GM12878 (cell line): Measurements from ENCODE around the gene MAPK13. TPM values are rescaled to one million over a fixed set of nuclear protein-coding genes. Genes with fewer than 3 reads are reported as not detected.

ENCODE experiments used
- ATAC-seq: fragments of 200-7000 bp; cut with Tn5 transposase; 3 replicates; pipeline ENCODE4 v1.9.1; 2020; ENCODE audit warnings: mild to moderate bottlenecking, moderate library complexity
- BruUV-seq: library from RNA; stranded (reverse); fragments of 400-500 nt; replicated peaks from 2 replicates; lab custom pipeline; 2021; lab: Mats Ljungman, UMichigan
- CTCF ChIA-PET: fragments of 300-600 bp; sonication (Branson Sonifier 250); formaldehyde crosslinking; extraction: SDS; loops from one replicate; lab custom pipeline; 2021; ENCODE audit warnings: inconsistent platforms; lab: Yijun Ruan, JAX
- POLR2A ChIA-PET: fragments of 350-600 bp; formaldehyde crosslinking; extraction: SDS; loops from one replicate; lab custom pipeline; 2021; ENCODE audit warnings: inconsistent platforms; lab: Charles Lee
- RAD21 ChIA-PET: fragments of 300-600 bp; sonication (Branson Sonifier 250); formaldehyde crosslinking; loops from one replicate; lab custom pipeline; 2023; ENCODE audit warnings: antibody characterized with exemption; ENCODE audit not compliant: unreplicated experiment; lab: Charles Lee
- SMC1A ChIA-PET: fragments of 300-600 bp; sonication (Branson Sonifier 250); formaldehyde crosslinking; loops from one replicate; lab custom pipeline; 2023; ENCODE audit not compliant: unreplicated experiment, uncharacterized antibody; lab: Charles Lee
- DNase-seq: peaks from one replicate; pipeline ENCODE4 v3.0.0-alpha.2; 2011; ENCODE audit warnings: low read depth, low spot score
- FAIRE-seq: peaks from 3 replicates; lab custom pipeline; 2011; peaks lifted over from hg19 to GRCh38; lab: Jason Lieb, UNC
- H2AFZ ChIP-seq: 2 replicates; pipeline ENCODE4 v1.6.0; 2011; ENCODE audit warnings: low read depth, low read length, control low read depth; ENCODE audit not compliant: control insufficient read depth
- H3K27ac ChIP-seq: 2 replicates; pipeline ENCODE4 v1.5.1; 2011; ENCODE audit warnings: control low read depth; ENCODE audit not compliant: control insufficient read depth, insufficient read depth
- H3K27me3 ChIP-seq, 2 experiments: replicated peaks in 1 of 2; 2 replicates each; pipeline versions ENCODE4 v1.6.0 to v1.6.1; 2011; ENCODE audit warnings: low read length in 1 of 2; ENCODE audit not compliant: control insufficient read depth in 2 of 2, insufficient read depth in 2 of 2
- H3K36me3 ChIP-seq, 2 experiments: 2 replicates each; pipeline ENCODE4 v1.5.1; 2011; ENCODE audit warnings: low read length in 1 of 2; ENCODE audit not compliant: control insufficient read depth in 2 of 2, insufficient read depth in 2 of 2
- H3K4me1 ChIP-seq: 2 replicates; pipeline ENCODE4 v1.6.1; 2011; ENCODE audit warnings: mild to moderate bottlenecking, low read length, moderate library complexity, mixed read lengths; ENCODE audit not compliant: control insufficient read depth, insufficient read depth
- H3K4me2 ChIP-seq: 2 replicates; pipeline ENCODE4 v1.6.0; 2011; ENCODE audit warnings: control low read depth; ENCODE audit not compliant: control insufficient read depth, insufficient read depth
- H3K4me3 ChIP-seq: fragments of 200-600 bp; sonication (generic); 2 replicates; pipeline ENCODE4 v1.5.1; 2016
- H3K79me2 ChIP-seq: 2 replicates; pipeline ENCODE4 v1.6.0; 2011; ENCODE audit warnings: low read length; ENCODE audit not compliant: control insufficient read depth, insufficient read depth
- H3K9ac ChIP-seq: 2 replicates; pipeline ENCODE4 v1.8.0; 2011; ENCODE audit warnings: low read length, control low read depth, mixed read lengths; ENCODE audit not compliant: control insufficient read depth, insufficient read depth
- H3K9me3 ChIP-seq: replicated peaks from 3 replicates; pipeline ENCODE4 v1.5.1; 2011; ENCODE audit warnings: mild to moderate bottlenecking, low read length; ENCODE audit not compliant: control insufficient read depth, insufficient read depth
- H4K20me1 ChIP-seq: 2 replicates; pipeline ENCODE4 v1.6.0; 2011; ENCODE audit not compliant: control insufficient read depth, insufficient read depth
- ASH2L ChIP-seq: fragments of 300-600, 200-600 bp; sonication (generic); IDR thresholded peaks from 2 replicates; pipeline ENCODE4 v1.6.1; 2017; ENCODE audit warnings: low read depth, mild to moderate bottlenecking, borderline replicate concordance
- BMI1 ChIP-seq: fragments of 450-650 bp; IDR thresholded peaks from 2 replicates; pipeline ENCODE4 v1.6.1; 2016; ENCODE audit warnings: mild to moderate bottlenecking, moderate library complexity, borderline replicate concordance
- DPF2 ChIP-seq: fragments of 450-650 bp; IDR thresholded peaks from 2 replicates; pipeline ENCODE4 v1.6.1; 2017; ENCODE audit warnings: mild to moderate bottlenecking
- E2F4 ChIP-seq: IDR thresholded peaks from 2 replicates; pipeline ENCODE4 v1.6.1; 2012; ENCODE audit warnings: low read depth, low read length, improper control_type of control experiment
- GABPA ChIP-seq: IDR thresholded peaks from 2 replicates; pipeline ENCODE4 v1.6.1; 2014; ENCODE audit warnings: antibody characterized with exemption, low read depth, mild to moderate bottlenecking, inconsistent platforms
- MEF2B ChIP-seq: fragments of 450-650 bp; IDR thresholded peaks from 2 replicates; pipeline ENCODE4 v1.6.1; 2018; ENCODE audit warnings: mild to moderate bottlenecking, moderate library complexity; ENCODE audit not compliant: partially characterized antibody, poor library complexity, severe bottlenecking
- MTA2 ChIP-seq: fragments of 450-650 bp; IDR thresholded peaks from 2 replicates; pipeline ENCODE4 v1.6.1; 2016; ENCODE audit warnings: low read depth, mild to moderate bottlenecking, moderate library complexity
- NBN ChIP-seq: fragments of 450-650 bp; IDR thresholded peaks from 2 replicates; pipeline ENCODE4 v1.6.1; 2016
- NKRF ChIP-seq: fragments of 450-650 bp; conservative IDR thresholded peaks from 2 replicates; pipeline ENCODE4 v1.6.1; 2017; ENCODE audit warnings: mild to moderate bottlenecking, moderate library complexity
- PBX3 ChIP-seq: IDR thresholded peaks from 2 replicates; pipeline ENCODE4 v1.6.1; 2011; ENCODE audit warnings: mild to moderate bottlenecking, low read depth, low read length, moderate library complexity; ENCODE audit not compliant: insufficient replicate concordance
- RELB ChIP-seq: fragments of 450-650 bp; IDR thresholded peaks from 2 replicates; pipeline ENCODE4 v1.6.1; 2017; ENCODE audit warnings: low read depth, mild to moderate bottlenecking, moderate library complexity
- RUNX3 ChIP-seq: IDR thresholded peaks from 2 replicates; pipeline ENCODE4 v1.6.1; 2012; ENCODE audit warnings: low read length, inconsistent platforms
- SKIL ChIP-seq: fragments of 450-650 bp; IDR thresholded peaks from 2 replicates; pipeline ENCODE4 v1.6.1; 2017; ENCODE audit warnings: mild to moderate bottlenecking, low read depth, inconsistent platforms; ENCODE audit not compliant: poor library complexity, severe bottlenecking
- WRNIP1 ChIP-seq: IDR thresholded peaks from 2 replicates; pipeline ENCODE4 v1.6.1; 2011; ENCODE audit warnings: low read depth, low read length, improper control_type of control experiment, borderline replicate concordance
- WGBS: methylation state at CpG from one replicate; pipeline ENCODE4 v1.1.6; 2016; ENCODE audit warnings: low lambda C conversion rate; ENCODE audit not compliant: insufficient replicate concordance, insufficient coverage; ENCODE audit errors: missing lambda C conversion rate; 5-methylcytosine and 5-hydroxymethylcytosine counted together
- in situ Hi-C: fragments of 300-500 bp; cut with MboI; formaldehyde crosslinking; loops from 9 replicates; pipeline ENCODE4 v1.14.3; 2018; ENCODE audit warnings: mixed read lengths
- intact Hi-C: fragments of 100-400 bp; cut with micrococcal nuclease; formaldehyde crosslinking; loops from one replicate; pipeline ENCODE4 v1.14.2; 2022; ENCODE audit not compliant: unreplicated experiment
- polyA plus RNA-seq, 11 experiments: library from polyadenylated mRNA; depleted of rRNA in 4 of 11; unstranded in 6 of 11; stranded (reverse) in 5 of 11; fragments of >200 nt; fragmentation: Nextera tagmentation in 4 of 11; fragmentation: Illumina TruSeq in 1 of 11; extraction: Ambion mirVana in 4 of 11; extraction: Trizol in 1 of 11; gene quantifications; 1 replicate in 1 of 11; 2 replicates in 10 of 11; pipeline versions ENCODE4 v1.2.1 to v1.2.3, GENCODE V29; 2011 to 2016; ENCODE audit warnings: inconsistent platforms in 2 of 11, missing spikeins in 2 of 11, low read depth in 1 of 11
- total RNA-seq, 4 experiments: library from RNA; depleted of rRNA in 3 of 4; stranded (reverse); fragments of >200 nt in 3 of 4; fragmentation: Illumina TruSeq in 1 of 4; extraction: Trizol in 1 of 4; gene quantifications; 2 replicates each; pipeline versions ENCODE4 v1.2.1 to v1.2.3, GENCODE V29; 2013 to 2021

MAPK13 gene
- total and polyA plus RNA-seq, 10 of the 15 experiments (the other 5 are each of a cell fraction or from before 2014, with no cell fraction given), result 1.8 to 48.0 (median 37.5) TPM

GRCh38 chr6:36122495-36123269 lies 7.6 kb upstream of the MAPK13 start:
- 76% methylated on average over 11 of the region's 11 CpGs for WGBS
- ChIA-PET SMC1A (interaction anchor here (0.9 to 7.8 kb wide), 10 partner anchors 8 to 237 kb away, joined by 3 to 75 read pairs (median 6); partner anchors contain the start of genes MAPK13 and MAPK14), POLR2A (interaction anchor here (0.7 to 3.4 kb wide), 3 partner anchors 9 to 243 kb away, joined by 3 to 21 read pairs (median 4); partner anchors contain the start of gene MAPK13), CTCF (interaction anchor here (0.5 to 7.6 kb wide), 15 partner anchors 8 to 412 kb away, joined by 3 to 82 read pairs (median 4); partner anchors contain the start of genes MAPK13 and MAPK14), RAD21 (interaction anchor here (1.7 to 3.1 kb wide), 5 partner anchors 9 to 237 kb away, joined by 8 to 35 read pairs (median 16); partner anchors contain the start of gene MAPK14)
- Histone ChIP-seq H3K9ac (no peak overlapping the region), H3K27ac (no peak overlapping the region), H3K4me3 (no peak overlapping the region), H3K36me3 (no peaks in the 10 kb centered on the region; a peak in 1 of 4 replicates), H3K79me2 (no peaks in the 10 kb centered on the region), H4K20me1 (no peaks in the 10 kb centered on the region), H3K4me1 (peaks cover 26% of the 10 kb centered on the region), H3K9me3 (no peaks in the 10 kb centered on the region), H3K4me2 (no peak overlapping the region), H2AFZ (no peak overlapping the region), H3K27me3 (no peaks in the 10 kb centered on the region)
- BruUV-seq, result no TSS peak
- intact Hi-C loops (loop anchor here (1.0 to 10.0 kb wide), 3 partner anchors 74 to 238 kb away; partner anchors contain the start of gene BRPF3), in situ Hi-C loops (loop anchor here (5.0 kb wide), 1 partner anchor 235 kb away; no protein-coding TSS in a partner anchor)
- DNase-seq (no peak), FAIRE-seq (no peak), ATAC-seq (no peak)
- no peak for TF ChIP-seq MEF2B
- TF ChIP-seq E2F4, result no peak
- TF ChIP-seq PBX3, result no peak
- TF ChIP-seq RELB, result no peak
- TF ChIP-seq BMI1, result no peak
- no peak for TF ChIP-seq ASH2L
- no peak for TF ChIP-seq NBN
- no peak for TF ChIP-seq RUNX3
- TF ChIP-seq NKRF, result no peak
- no peak for TF ChIP-seq MTA2
- TF ChIP-seq DPF2, result no peak
- TF ChIP-seq GABPA, result no peak
- no peak for TF ChIP-seq WRNIP1
- no peak for TF ChIP-seq SKIL
